SW480 (cell line): ENCODE data around the gene MTNR1A.
"Not testable (repeated sequence)": the region's sequence is repeated elsewhere in the genome, so short reads cannot be mapped to it uniquely, and the experiment has no call there.

Source experiments
- DNase-seq: peaks from one replicate; pipeline ENCODE4 v3.0.0-alpha.2; 2016; ENCODE audit warnings: low spot score

MTNR1A gene

GRCh38 chr4:186561748-186562147 is 6.4 kb upstream of the MTNR1A start:
- DNase-seq, result no peak

- DNase-seq, result no peak
Observed at GRCh38 chr4:186560647-186561046, 5.3 kb upstream of the MTNR1A start.

DNA sequence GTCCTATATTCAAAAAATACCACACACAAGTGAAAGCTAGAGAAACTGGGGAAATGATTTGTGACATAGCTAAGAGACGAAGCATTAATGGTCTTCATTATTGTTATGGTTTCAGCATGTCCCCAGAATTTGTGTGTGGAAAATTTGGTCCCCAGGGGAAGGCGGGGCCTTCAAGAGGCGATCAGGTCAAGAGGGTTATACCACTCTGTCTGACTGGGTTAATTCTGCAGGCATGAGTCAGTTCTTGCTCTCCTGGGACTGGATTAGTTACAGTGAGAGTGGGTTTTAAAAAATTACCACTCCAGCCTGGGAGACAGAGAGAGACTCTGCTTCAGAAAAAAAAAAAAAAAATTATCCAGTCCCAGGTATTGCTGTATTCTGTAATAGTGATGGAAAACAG is 2.1 kb upstream of the MTNR1A start:
- DNase-seq, result no peak

- no peak for DNase-seq
Observed at GRCh38 chr4:186557061-186557460, 1.7 kb upstream of the MTNR1A start.

DNA sequence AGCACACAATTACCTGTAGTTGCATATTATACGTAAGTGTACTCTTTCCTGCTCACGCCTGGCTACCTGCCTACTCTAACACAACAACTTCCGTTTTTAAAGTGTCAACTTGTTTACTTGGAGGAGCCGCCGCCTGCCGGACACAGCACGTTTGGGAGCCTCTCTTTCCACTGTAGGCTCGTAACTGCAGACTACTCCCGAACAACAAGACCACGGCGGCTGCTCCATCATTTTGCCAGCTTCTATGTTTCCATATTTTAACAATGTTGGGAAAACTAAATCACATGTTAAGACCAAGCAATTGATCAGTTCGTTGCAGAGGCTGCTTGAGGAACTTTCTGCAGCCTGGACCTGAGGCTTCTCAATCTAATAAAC is 841 bp downstream of the MTNR1A start:
- DNase-seq, result peak; percentile 74

DNA sequence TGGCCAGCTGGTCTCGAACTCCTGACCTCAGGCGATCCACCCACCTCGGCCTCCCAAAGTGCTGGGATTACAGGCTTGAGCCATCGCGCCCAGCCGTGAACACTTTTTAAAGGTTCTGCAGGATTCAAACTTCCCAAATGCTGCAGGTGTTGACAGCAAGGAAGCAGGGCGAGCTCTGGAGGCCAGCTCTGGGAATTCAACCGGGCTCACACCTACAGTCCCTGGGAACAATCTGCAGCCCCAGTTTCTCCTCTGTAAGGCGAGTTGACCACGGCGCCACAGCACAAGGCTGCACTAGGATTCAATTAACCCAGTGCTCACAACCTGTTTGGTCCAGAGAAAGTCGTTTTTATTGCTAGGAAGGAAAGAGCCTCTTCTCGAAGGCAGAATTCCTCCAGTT is 1.6 kb downstream of the MTNR1A start:
- DNase-seq, result no peak

- DNase-seq, result no peak
Observed at GRCh38 chr4:186551849-186552248, 3.5 kb downstream of the MTNR1A start.

DNA sequence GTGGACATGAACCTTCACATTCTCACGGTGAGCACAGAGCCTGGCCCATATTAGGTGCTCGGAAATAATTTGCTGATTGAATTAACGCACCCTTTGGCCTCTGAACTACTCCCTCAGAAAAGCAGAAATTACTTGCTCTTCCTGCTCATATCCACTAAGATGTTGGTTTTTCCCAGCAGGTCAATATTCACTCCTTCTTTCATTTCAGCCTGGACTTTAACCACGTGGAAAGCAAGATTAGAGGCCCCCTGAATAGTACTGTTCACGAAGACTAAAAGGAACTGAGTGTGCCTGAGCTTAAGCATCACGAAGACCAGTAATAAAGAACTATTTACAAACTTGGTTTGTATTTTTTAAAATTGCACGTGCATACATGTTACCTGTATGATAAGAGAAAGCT is 9.9 kb downstream of the MTNR1A start:
- no peak for DNase-seq

DNA sequence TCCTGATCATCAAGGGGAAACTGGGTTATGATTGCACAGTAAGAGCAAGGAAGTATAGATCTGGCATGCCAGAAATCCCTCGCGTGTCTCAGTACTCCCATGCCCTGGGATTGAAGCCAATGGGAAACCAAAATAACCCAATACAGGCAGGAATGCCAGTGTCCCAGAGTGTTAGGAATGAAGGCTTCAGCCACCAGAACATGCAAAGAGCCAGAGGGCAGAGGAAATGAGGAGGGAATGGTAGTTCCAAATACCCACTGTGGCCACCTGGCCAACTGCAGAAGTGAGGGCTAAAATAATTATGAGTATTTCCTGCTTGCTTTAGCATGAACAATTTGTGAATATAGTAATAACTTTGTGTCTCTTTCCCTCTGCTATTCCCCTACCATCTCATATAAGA is 12.2 kb downstream of the MTNR1A start:
- no peak for DNase-seq

- no peak for DNase-seq
Observed at GRCh38 chr4:186541801-186542200, 13.6 kb downstream of the MTNR1A start.

DNA sequence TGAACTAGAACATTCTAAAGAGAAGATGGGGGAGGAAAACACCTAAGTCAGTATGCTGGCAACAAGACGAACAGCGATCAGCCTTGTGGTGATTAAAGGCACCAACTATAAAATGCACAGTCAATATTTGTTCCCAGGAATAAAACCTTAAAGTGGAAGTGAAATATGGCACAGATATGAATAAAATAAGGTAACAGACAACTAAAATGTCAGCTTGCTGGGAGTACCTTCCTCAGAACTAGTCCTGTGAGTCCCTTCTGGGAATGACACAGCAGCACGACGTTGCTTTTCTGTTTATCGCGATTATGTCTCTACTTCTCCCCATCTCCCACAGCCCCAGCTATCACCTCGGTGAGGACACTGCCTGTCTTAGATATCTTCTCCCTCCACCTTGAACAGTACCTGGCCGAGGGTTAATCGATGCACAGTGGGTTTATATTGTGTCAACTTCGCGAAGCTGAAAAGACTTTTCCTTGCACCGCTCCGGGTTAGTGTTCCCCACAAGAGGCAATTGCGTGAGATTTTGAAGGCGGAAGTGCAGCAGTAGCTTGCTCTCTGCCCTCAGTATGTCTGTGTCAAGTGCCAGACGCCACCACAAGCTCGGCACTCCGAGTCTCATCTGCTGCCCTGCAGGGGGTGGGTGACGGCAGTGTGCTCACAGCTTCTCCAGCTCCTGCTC is 17.4 kb downstream of the MTNR1A start:
- peak; percentile 11 for DNase-seq

GRCh38 chr4:186536285-186536684 is 19.1 kb downstream of the MTNR1A start:
- DNase-seq, result no peak

DNA sequence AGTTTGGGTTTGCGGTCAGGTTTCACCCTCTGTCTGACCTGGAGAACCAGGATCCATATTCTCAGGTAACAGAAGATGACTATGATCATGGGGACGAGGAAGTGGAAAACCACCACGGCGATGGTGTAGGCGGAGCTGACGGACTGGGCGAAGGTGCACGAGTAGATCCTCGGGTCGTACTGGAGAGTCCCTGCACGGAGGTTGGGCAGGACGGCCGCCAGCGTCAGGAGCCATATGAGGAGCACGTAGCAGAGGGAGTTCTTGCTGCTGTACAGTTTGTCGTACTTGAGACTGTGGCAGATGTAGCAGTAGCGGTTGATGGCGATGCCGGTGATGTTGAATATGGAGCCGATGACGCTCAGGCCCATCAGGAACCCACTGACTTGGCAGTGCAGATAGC is 21.3 kb downstream of the MTNR1A start:
- DNase-seq, result no peak

DNA sequence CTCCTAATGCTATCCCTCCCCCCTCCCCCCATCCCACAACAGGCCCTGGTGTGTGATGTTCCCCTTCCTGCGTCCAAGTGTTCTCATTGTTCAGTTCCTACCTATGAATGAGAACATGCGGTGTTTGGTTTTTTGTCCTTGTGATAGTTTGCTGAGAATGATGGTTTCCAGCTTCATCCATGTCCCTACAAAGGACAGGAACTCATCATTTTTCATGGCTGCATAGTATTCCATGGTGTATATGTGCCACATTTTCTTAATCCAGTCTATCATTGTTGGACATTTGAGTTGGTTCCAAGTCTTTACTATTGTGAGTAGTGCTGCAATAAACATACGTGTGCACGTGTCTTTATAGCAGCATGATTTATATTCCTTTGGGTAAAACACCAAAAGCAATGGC is 31.4 kb downstream of the MTNR1A start:
- DNase-seq, result not testable (repeated sequence)

DNA sequence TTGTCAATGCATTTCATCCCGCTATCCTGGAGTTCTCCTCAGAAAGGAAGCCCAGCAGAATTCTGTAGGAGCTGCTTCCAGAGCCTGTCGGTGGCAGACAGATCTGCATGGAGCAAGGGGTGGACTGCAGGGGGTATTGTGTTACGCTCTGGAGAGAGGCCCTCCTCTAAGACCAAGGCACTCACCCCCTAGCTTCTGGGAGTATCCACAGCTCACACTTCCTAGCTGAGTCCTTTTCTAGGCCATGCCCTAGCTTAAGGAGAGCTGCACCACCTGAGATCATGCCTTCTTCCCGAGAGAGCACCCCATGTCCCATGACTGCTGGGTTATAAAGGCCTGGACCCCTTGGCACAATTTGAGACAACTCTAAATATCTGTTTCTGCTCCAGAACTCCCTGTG is 39.1 kb downstream of the MTNR1A start:
- DNase-seq, result no peak

- DNase-seq, result peak; percentile 21
Observed at GRCh38 chr4:186514271-186514950, 41.0 kb downstream of the MTNR1A start.

DNA sequence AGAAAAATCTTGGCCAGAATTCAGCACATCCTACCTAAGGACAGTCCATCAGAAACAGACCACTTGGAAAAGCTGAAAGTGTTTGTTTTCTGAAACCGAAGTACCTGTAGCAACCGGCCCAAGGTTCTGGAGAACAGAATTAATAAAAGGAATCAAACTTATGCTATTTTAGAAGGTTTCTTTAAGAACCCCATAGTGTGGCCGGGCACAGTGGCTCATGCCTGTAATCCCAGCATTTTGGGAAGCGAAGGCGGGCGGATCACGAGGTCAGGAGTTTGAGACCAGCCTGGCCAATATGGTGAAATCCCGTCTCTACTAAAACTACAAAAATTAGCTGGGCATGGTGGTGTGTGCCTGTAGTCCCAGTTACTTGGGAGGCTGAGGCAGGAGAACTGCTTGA is 50.6 kb downstream of the MTNR1A start:
- DNase-seq, result not testable (repeated sequence)

- DNase-seq, result no peak
Observed at GRCh38 chr4:186502231-186502630, 53.1 kb downstream of the MTNR1A start.

DNA sequence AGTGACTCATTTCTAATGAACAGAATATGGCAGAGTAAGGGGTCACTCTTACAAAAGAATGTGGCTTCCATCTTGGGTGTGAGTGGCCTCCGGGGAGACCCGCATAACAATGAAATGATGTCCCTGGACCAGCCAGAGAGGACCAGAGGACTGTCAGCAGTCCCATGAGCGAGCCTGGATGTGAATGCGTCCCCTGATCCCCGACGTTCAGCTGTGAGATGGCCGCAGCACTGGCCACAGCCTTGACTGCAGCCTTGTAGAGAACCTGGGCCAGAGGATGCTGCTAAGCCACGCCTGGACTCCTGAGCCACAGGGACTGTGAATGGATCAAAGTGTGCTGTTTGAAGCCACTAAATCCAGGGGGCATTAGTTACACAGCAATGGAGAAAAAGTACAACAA is 53.8 kb downstream of the MTNR1A start:
- no peak for DNase-seq

DNA sequence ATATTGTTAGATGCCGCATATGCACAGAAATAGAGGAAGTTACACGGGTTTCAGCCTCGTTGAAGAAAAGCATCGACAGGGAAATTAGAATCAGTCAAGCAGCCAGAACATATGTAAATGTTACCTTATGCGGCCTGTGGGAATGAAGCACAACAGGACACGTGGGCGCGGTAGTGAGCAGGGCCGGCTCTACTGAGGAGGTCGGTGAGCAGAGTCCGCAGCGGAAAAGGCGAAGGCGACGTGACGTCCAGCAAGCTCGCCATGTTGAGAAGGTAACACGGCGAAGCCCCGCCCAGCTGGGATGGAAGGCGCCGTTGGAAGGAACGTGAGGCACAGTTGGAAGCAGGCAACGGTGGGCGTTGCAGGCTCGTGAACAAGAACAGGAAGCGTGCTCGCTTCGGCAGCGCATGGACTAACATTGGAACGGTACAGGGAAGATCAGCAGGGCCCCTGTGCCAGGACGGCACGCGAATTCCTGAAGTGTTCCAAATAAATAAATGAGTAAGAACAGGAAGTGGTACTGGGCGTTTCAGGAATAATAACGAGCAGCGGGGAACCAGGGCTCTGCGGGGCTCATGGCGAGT is 54.6 kb downstream of the MTNR1A start:
- no peak for DNase-seq

- no peak for DNase-seq
Observed at GRCh38 chr4:186499467-186499866, 55.9 kb downstream of the MTNR1A start.

- no peak for DNase-seq
Observed at GRCh38 chr4:186497043-186497442, 58.3 kb downstream of the MTNR1A start.

DNA sequence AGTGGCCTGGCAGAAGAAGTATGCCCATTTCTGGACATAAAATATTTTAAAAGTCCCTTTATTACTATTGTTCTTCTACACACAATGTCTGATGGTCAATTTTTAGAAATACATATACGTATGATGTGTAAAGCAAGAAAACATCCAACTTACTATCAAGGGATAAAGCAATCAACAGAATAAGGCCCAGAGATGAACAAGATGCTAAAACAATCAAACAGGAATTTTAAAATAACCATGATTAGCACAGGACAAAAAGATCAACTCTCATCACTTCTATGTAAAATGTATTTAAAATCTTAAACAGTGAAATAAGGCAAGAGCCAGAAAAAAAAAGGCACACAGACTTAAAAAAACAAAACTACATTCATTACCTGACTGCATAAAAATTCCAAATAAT is 60.9 kb downstream of the MTNR1A start:
- no peak for DNase-seq

DNA sequence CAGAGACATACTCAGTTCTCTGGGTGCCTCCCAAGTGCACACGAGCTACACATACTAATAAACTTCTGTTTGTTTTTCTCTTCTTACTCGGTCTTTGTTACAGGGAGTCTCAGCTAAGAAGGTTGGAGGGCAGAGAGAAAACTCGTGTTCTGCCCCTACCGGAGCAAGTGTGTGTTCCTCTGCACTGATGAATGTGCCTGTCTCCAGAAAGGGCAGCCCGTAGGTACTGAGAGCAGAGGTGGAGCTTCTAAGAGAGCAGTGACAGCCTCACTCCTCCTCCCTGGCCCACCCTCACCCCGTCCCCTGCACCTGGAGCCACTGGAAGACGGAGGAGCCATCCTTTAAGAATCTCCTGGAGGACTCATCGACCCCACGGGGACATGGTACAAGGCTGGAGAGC is 67.6 kb downstream of the MTNR1A start:
- no peak for DNase-seq
